GM19395 (cell line): ENCODE results near the gene SETD1B.

Experiments used
- ATAC-seq: cut with Tn5 transposase; IDR thresholded peaks from one replicate; pipeline ENCODE4 v1.9.1; 2021; ENCODE audit warnings: mild to moderate bottlenecking, moderate library complexity; ENCODE audit not compliant: unreplicated experiment

Gene SETD1B

GRCh38 chr12:121806546-121807423 lies 3.0 kb downstream of the SETD1B start:
- no peak for ATAC-seq

GRCh38 chr12:121807642-121808347 lies 4.0 kb downstream of the SETD1B start:
- no peak for ATAC-seq

- ATAC-seq: no peak
Observed at GRCh38 chr12:121808623-121809022, 4.8 kb downstream of the SETD1B start.

GRCh38 chr12:121809712-121810116 lies 5.9 kb downstream of the SETD1B start:
- ATAC-seq: no peak

- no peak for ATAC-seq
Observed at GRCh38 chr12:121810234-121810817, 6.5 kb downstream of the SETD1B start.

GRCh38 chr12:121810833-121811433 lies 7.1 kb downstream of the SETD1B start:
- ATAC-seq: no peak

GRCh38 chr12:121811434-121812319 lies 7.9 kb downstream of the SETD1B start:
- ATAC-seq: peak; percentile 64

GRCh38 chr12:121812320-121812871 lies 8.6 kb downstream of the SETD1B start:
- ATAC-seq: peak; percentile 23

GRCh38 chr12:121812921-121813896 lies 9.4 kb downstream of the SETD1B start:
- no peak for ATAC-seq

GRCh38 chr12:121813951-121814350 lies 10.1 kb downstream of the SETD1B start:
- no peak for ATAC-seq

GRCh38 chr12:121814429-121815119 lies 10.8 kb downstream of the SETD1B start:
- no peak for ATAC-seq

- ATAC-seq: no peak
Observed at GRCh38 chr12:121815263-121815662, 11.5 kb downstream of the SETD1B start.

GRCh38 chr12:121816925-121817647 lies 13.3 kb downstream of the SETD1B start:
- ATAC-seq: no peak

GRCh38 chr12:121817648-121818043 lies 13.8 kb downstream of the SETD1B start:
- no peak for ATAC-seq

- ATAC-seq: no peak
Observed at GRCh38 chr12:121819212-121819949, 15.6 kb downstream of the SETD1B start.

- no peak for ATAC-seq
Observed at GRCh38 chr12:121820056-121820455, 16.2 kb downstream of the SETD1B start.
